PFSK-1 (cell line): ENCODE results near the gene LHX4.

Source experiments
- FOXP2 ChIP-seq: optimal IDR thresholded peaks from 2 replicates; pipeline ENCODE3; 2011; ENCODE audit warnings: borderline replicate concordance, control low read depth, inconsistent platforms; ENCODE audit not compliant: insufficient read depth; ENCODE audit errors: extremely low read length, extremely low read depth
- POLR2AphosphoS5 ChIP-seq: IDR thresholded peaks from 2 replicates; pipeline ENCODE4 v1.6.1; 2012; ENCODE audit warnings: low read depth, mild to moderate bottlenecking, control low read depth, low read length, moderate library complexity
- REST ChIP-seq, 2 experiments: IDR thresholded peaks; 2 replicates each; pipeline versions ENCODE4 v1.6.1 to v1.8.0; 2011 to 2012; ENCODE audit warnings: low read depth in 2 of 2, low read length in 2 of 2, control low read depth in 1 of 2, inconsistent platforms in 1 of 2, mild to moderate bottlenecking in 1 of 2, moderate library complexity in 1 of 2; ENCODE audit not compliant: insufficient read depth in 1 of 2
- SIN3A ChIP-seq: IDR thresholded peaks from 2 replicates; pipeline ENCODE4 v1.6.1; 2012; ENCODE audit warnings: mild to moderate bottlenecking, low read length, moderate library complexity, borderline replicate concordance; ENCODE audit not compliant: insufficient read depth
- TAF1 ChIP-seq: IDR thresholded peaks from 2 replicates; pipeline ENCODE4 v1.6.1; 2012; ENCODE audit warnings: low read length, control low read depth, borderline replicate concordance; ENCODE audit not compliant: insufficient read depth

GRCh38 chr1:180237869-180238476 is 7.9 kb downstream of the LHX4 start:
- no peak for TF ChIP-seq FOXP2
- TF ChIP-seq SIN3A = no peak
- TF ChIP-seq POLR2AphosphoS5 = no peak
- no peak for TF ChIP-seq REST (IDR thresholded peaks at IDR 0.05; ENCODE audit: insufficient read depth in 1 of 2, low read depth in 2 of 2, low read length in 2 of 2)
- no peak for TF ChIP-seq TAF1
